Neural cell (in vitro differentiated cells): ENCODE data around the gene JMJD4. TPM values are rescaled to one million over a fixed set of nuclear protein-coding genes. Genes with fewer than 3 reads are reported as not detected.

Experiments
- H2AFZ ChIP-seq: fragments of 200-600, 300-800 bp; sonication (generic), shearing (Covaris generic); 2 replicates; pipeline ENCODE4 v1.6.0; 2014; ENCODE audit warnings: low read depth, mild to moderate bottlenecking, antibody characterized with exemption, low read length, moderate library complexity
- H3F3A ChIP-seq: fragments of 200-600 bp; shearing (Covaris generic); 2 replicates; pipeline ENCODE4 v1.6.1; 2016; ENCODE audit warnings: mild to moderate bottlenecking, moderate library complexity, mixed read lengths, antibody characterized with exemption, low read length; ENCODE audit not compliant: insufficient read depth, poor library complexity, severe bottlenecking
- H3K27ac ChIP-seq: fragments of 200-600, 300-800 bp; sonication (generic), shearing (Covaris generic); 2 replicates; pipeline ENCODE4 v1.5.1; 2014; ENCODE audit warnings: mild to moderate bottlenecking, low read length, moderate library complexity
- H3K27me3 ChIP-seq: fragments of 300-800, 200-600 bp; sonication (generic), shearing (Covaris generic); 2 replicates; pipeline ENCODE4 v1.6.0; 2014; ENCODE audit warnings: mild to moderate bottlenecking, low read depth, low read length, moderate library complexity; ENCODE audit not compliant: insufficient read depth
- H3K36me3 ChIP-seq: fragments of 300-800, 200-600 bp; sonication (generic), shearing (Covaris generic); 2 replicates; pipeline ENCODE4 v1.5.1; 2014; ENCODE audit warnings: mild to moderate bottlenecking, antibody characterized with exemption, low read length, moderate library complexity; ENCODE audit not compliant: insufficient read depth
- H3K4me2 ChIP-seq: fragments of 300-800, 200-600 bp; sonication (generic), shearing (Covaris generic); 2 replicates; pipeline ENCODE4 v1.6.0; 2014; ENCODE audit warnings: mild to moderate bottlenecking, low read length
- H3K4me3 ChIP-seq: fragments of 300-800, 200-600 bp; sonication (generic), shearing (Covaris generic); 2 replicates; pipeline ENCODE4 v1.5.1; 2014; ENCODE audit warnings: mild to moderate bottlenecking, low read length, moderate library complexity
- H3K79me2 ChIP-seq: fragments of 200-600 bp; shearing (Covaris generic); replicated peaks from 2 replicates; pipeline ENCODE4 v1.6.0; 2014; ENCODE audit warnings: mild to moderate bottlenecking, low read length, moderate library complexity; ENCODE audit not compliant: insufficient read depth
- H3K9ac ChIP-seq: fragments of 300-800, 200-600 bp; sonication (generic), shearing (Covaris generic); 2 replicates; pipeline ENCODE4 v1.6.1; 2016; ENCODE audit warnings: mild to moderate bottlenecking, low read length, mixed read lengths
- H3K9me2 ChIP-seq: fragments of 200-600 bp; shearing (Covaris generic); 2 replicates; pipeline ENCODE4 v1.6.1; 2016; ENCODE audit warnings: mild to moderate bottlenecking, low read length, mixed read lengths; ENCODE audit not compliant: insufficient read depth
- H3K9me3 ChIP-seq: fragments of 200-600, 300-800 bp; sonication (generic), shearing (Covaris generic); 2 replicates; pipeline ENCODE4 v1.6.1; 2016; ENCODE audit warnings: mild to moderate bottlenecking, mixed run types, low read length, moderate library complexity, mixed read lengths
- H4K20me1 ChIP-seq: fragments of 200-600 bp; shearing (Covaris generic); 2 replicates; pipeline ENCODE4 v1.6.1; 2016; ENCODE audit warnings: mild to moderate bottlenecking, mixed run types; ENCODE audit not compliant: insufficient read depth
- EP300 ChIP-seq: fragments of 450-650 bp; conservative IDR thresholded peaks from 2 replicates; pipeline ENCODE4 v1.6.1; 2014; ENCODE audit warnings: antibody characterized with exemption, mild to moderate bottlenecking, moderate library complexity; ENCODE audit not compliant: poor library complexity, severe bottlenecking
- EZH2 ChIP-seq: fragments of 200-600, 300-800 bp; shearing (Covaris generic), sonication (generic); IDR thresholded peaks from 2 replicates; pipeline ENCODE4 v1.6.1; 2014; ENCODE audit warnings: antibody characterized with exemption, low read length, borderline replicate concordance, mild to moderate bottlenecking; ENCODE audit not compliant: insufficient read depth, poor library complexity, severe bottlenecking
- MXI1 ChIP-seq: fragments of 450-650 bp; conservative IDR thresholded peaks from 2 replicates; pipeline ENCODE4 v1.6.1; 2014; ENCODE audit warnings: antibody characterized with exemption, mild to moderate bottlenecking; ENCODE audit not compliant: poor library complexity, severe bottlenecking
- POLR2AphosphoS5 ChIP-seq: IDR thresholded peaks from 2 replicates; pipeline ENCODE4 v1.6.1; 2012
- RAD21 ChIP-seq: fragments of 450-650 bp; conservative IDR thresholded peaks from 2 replicates; pipeline ENCODE4 v1.6.1; 2014; ENCODE audit warnings: antibody characterized with exemption, mild to moderate bottlenecking, moderate library complexity
- SMC3 ChIP-seq: fragments of 450-650 bp; conservative IDR thresholded peaks from 2 replicates; pipeline ENCODE4 v1.6.1; 2014; ENCODE audit warnings: antibody characterized with exemption, mild to moderate bottlenecking, moderate library complexity; ENCODE audit not compliant: poor library complexity
- TAF1 ChIP-seq: IDR thresholded peaks from 2 replicates; pipeline ENCODE4 v1.6.1; 2012; ENCODE audit warnings: low read depth
- polyA plus RNA-seq: library from polyadenylated mRNA; depleted of rRNA; stranded (reverse); fragments of >200 nt; gene quantifications from 2 replicates; pipeline ENCODE4 v1.2.3, GENCODE V29; 2014
- TF ChIP-seq, protein P1 (sequence below): IDR thresholded peaks from 2 replicates; pipeline ENCODE4 v1.6.1; 2012; ENCODE audit warnings: borderline replicate concordance
- TF ChIP-seq, protein P2 (sequence below): fragments of 450-650 bp; IDR thresholded peaks from 2 replicates; pipeline ENCODE4 v1.5.1; 2014; ENCODE audit warnings: antibody characterized with exemption, mild to moderate bottlenecking, moderate library complexity; ENCODE audit not compliant: poor library complexity, severe bottlenecking

The JMJD4 gene
- polyA plus RNA-seq, 1 donor from 2014 or later, result 17.2 TPM

DNA sequence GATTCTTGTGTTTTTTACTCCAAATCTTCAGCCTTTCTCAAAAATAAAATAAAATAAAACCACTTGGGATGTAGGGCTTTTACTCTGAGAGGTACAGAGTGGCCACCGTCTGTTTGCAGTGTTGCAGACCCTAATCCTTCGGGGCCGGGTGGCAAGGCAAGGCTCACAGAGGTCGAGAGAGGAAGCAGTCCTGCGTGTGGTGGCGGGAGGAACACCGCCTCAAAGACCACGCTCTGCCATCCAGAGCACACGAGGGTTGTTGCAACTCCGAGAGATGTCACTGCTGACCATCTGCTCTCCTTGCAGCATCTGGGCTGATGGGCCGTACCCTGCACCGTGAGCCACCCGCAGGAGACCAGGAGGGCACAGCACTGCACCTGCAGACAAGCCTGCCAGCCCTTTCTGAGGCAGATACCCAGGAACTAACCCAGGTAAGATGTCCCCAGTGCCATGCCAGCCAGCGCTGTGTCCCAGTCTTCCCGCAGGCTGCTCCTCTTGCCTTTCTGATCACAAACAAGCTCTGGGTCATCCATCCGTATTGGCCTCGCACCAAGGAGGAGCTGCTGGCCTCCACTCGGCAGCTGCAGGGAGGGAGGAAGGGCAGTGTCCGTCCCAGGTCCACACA, 31.7 kb upstream of the JMJD4 start:
- H3K27ac ChIP-seq, result no peak overlapping the region
- no peak overlapping the region for H3K9ac ChIP-seq
- H3F3A ChIP-seq, result no peaks in the 10 kb centered on the region
- H4K20me1 ChIP-seq, result no peaks in the 10 kb centered on the region
- H3K9me2 ChIP-seq, result no peaks in the 10 kb centered on the region
- H3K36me3 ChIP-seq, result peaks cover 8% of the 10 kb centered on the region
- TF ChIP-seq EP300 (no peak), TAF1 (no peak), POLR2AphosphoS5 (no peak), EZH2 (no peak), SMC3 (no peak), RAD21 (no peak), MXI1 (no peak)
- TF ChIP-seq, protein P1, sequence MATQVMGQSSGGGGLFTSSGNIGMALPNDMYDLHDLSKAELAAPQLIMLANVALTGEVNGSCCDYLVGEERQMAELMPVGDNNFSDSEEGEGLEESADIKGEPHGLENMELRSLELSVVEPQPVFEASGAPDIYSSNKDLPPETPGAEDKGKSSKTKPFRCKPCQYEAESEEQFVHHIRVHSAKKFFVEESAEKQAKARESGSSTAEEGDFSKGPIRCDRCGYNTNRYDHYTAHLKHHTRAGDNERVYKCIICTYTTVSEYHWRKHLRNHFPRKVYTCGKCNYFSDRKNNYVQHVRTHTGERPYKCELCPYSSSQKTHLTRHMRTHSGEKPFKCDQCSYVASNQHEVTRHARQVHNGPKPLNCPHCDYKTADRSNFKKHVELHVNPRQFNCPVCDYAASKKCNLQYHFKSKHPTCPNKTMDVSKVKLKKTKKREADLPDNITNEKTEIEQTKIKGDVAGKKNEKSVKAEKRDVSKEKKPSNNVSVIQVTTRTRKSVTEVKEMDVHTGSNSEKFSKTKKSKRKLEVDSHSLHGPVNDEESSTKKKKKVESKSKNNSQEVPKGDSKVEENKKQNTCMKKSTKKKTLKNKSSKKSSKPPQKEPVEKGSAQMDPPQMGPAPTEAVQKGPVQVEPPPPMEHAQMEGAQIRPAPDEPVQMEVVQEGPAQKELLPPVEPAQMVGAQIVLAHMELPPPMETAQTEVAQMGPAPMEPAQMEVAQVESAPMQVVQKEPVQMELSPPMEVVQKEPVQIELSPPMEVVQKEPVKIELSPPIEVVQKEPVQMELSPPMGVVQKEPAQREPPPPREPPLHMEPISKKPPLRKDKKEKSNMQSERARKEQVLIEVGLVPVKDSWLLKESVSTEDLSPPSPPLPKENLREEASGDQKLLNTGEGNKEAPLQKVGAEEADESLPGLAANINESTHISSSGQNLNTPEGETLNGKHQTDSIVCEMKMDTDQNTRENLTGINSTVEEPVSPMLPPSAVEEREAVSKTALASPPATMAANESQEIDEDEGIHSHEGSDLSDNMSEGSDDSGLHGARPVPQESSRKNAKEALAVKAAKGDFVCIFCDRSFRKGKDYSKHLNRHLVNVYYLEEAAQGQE, result no peak
- TF ChIP-seq, protein P2, sequence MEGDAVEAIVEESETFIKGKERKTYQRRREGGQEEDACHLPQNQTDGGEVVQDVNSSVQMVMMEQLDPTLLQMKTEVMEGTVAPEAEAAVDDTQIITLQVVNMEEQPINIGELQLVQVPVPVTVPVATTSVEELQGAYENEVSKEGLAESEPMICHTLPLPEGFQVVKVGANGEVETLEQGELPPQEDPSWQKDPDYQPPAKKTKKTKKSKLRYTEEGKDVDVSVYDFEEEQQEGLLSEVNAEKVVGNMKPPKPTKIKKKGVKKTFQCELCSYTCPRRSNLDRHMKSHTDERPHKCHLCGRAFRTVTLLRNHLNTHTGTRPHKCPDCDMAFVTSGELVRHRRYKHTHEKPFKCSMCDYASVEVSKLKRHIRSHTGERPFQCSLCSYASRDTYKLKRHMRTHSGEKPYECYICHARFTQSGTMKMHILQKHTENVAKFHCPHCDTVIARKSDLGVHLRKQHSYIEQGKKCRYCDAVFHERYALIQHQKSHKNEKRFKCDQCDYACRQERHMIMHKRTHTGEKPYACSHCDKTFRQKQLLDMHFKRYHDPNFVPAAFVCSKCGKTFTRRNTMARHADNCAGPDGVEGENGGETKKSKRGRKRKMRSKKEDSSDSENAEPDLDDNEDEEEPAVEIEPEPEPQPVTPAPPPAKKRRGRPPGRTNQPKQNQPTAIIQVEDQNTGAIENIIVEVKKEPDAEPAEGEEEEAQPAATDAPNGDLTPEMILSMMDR, result no peak
- H3K9me3 ChIP-seq, result no peaks in the 10 kb centered on the region
- no peaks in the 10 kb centered on the region for H3K79me2 ChIP-seq
- H3K27me3 ChIP-seq, result no peaks in the 10 kb centered on the region
- H2AFZ ChIP-seq, result no peak overlapping the region
- H3K4me2 ChIP-seq, result no peak overlapping the region
- H3K4me3 ChIP-seq, result no peak overlapping the region

GRCh38 chr1:227766015-227766634, 31.0 kb upstream of the JMJD4 start:
- no peak overlapping the region for H3K9ac ChIP-seq
- H3F3A ChIP-seq, result no peaks in the 10 kb centered on the region
- no peaks in the 10 kb centered on the region for H4K20me1 ChIP-seq
- H3K27ac ChIP-seq, result no peak overlapping the region
- no peaks in the 10 kb centered on the region for H3K79me2 ChIP-seq
- H3K9me2 ChIP-seq, result no peaks in the 10 kb centered on the region
- no peak overlapping the region for H3K4me2 ChIP-seq
- TF ChIP-seq TAF1 (no peak), POLR2AphosphoS5 (no peak), MXI1 (no peak), SMC3 (no peak), RAD21 (no peak), EZH2 (no peak)
- TF ChIP-seq, protein P2, result no peak
- TF ChIP-seq, protein P1, result no peak
- peaks cover 8% of the 10 kb centered on the region for H3K36me3 ChIP-seq
- H3K4me3 ChIP-seq, result no peak overlapping the region
- H2AFZ ChIP-seq, result no peak overlapping the region
- no peaks in the 10 kb centered on the region for H3K9me3 ChIP-seq
- H3K27me3 ChIP-seq, result no peaks in the 10 kb centered on the region
